HepG2 (cell line): ENCODE results near the gene PCIF1. TPM values are rescaled to one million over a fixed set of nuclear protein-coding genes. Genes with fewer than 3 reads are reported as not detected.

ENCODE experiments used
- AGO2 ChIP-seq: fragments of 200-400 bp; formaldehyde crosslinking; optimal IDR thresholded peaks from 2 replicates; pipeline ENCODE3; 2017; ENCODE audit warnings: mild to moderate bottlenecking, low read depth, low read length, moderate library complexity
- BRF2 ChIP-seq: sonication (generic); formaldehyde crosslinking; IDR thresholded peaks from 2 replicates; pipeline ENCODE4 v1.8.1; 2022; ENCODE audit warnings: mild to moderate bottlenecking, missing genetic modification reagents
- GRHL1 ChIP-seq: sonication (generic); formaldehyde crosslinking; conservative IDR thresholded peaks from 2 replicates; pipeline ENCODE4 v1.8.0; 2022; ENCODE audit warnings: missing genetic modification reagents
- KMT2B ChIP-seq: IDR thresholded peaks from 2 replicates; pipeline ENCODE4 v1.6.1; 2016; ENCODE audit warnings: missing genetic modification reagents, missing compliant biosample characterization
- MEIS1 ChIP-seq: sonication (generic); formaldehyde crosslinking; IDR thresholded peaks from 2 replicates; pipeline ENCODE4 v1.9.0; 2021; ENCODE audit warnings: mild to moderate bottlenecking, missing genetic modification reagents, moderate library complexity, borderline replicate concordance
- MTF1 ChIP-seq: sonication (generic); formaldehyde crosslinking; IDR thresholded peaks from 2 replicates; pipeline ENCODE4 v1.5.0; 2020; ENCODE audit warnings: missing genetic modification reagents
- POGZ ChIP-seq: sonication (generic); formaldehyde crosslinking; IDR thresholded peaks from 2 replicates; pipeline ENCODE4 v1.4.0; 2020; ENCODE audit warnings: mild to moderate bottlenecking, missing genetic modification reagents
- RCOR2 ChIP-seq: IDR thresholded peaks from 2 replicates; pipeline ENCODE4 v1.6.1; 2016; ENCODE audit warnings: missing biosample characterization, missing genetic modification reagents
- REL ChIP-seq: sonication (generic); formaldehyde crosslinking; conservative IDR thresholded peaks from 2 replicates; pipeline ENCODE4 v1.8.0; 2022; ENCODE audit warnings: mild to moderate bottlenecking, missing genetic modification reagents, moderate library complexity
- RFXAP ChIP-seq: sonication (generic); formaldehyde crosslinking; IDR thresholded peaks from 2 replicates; pipeline ENCODE4 v1.4.0; 2020; ENCODE audit warnings: missing genetic modification reagents, borderline replicate concordance
- SAFB2 ChIP-seq: sonication (generic); formaldehyde crosslinking; IDR thresholded peaks from 2 replicates; pipeline ENCODE4 v1.5.1; 2020; ENCODE audit warnings: missing genetic modification reagents, low read depth, mild to moderate bottlenecking, borderline replicate concordance
- SYNCRIP ChIP-seq: fragments of 200-400 bp; formaldehyde crosslinking; IDR thresholded peaks from 2 replicates; pipeline ENCODE4 v1.6.1; 2018; ENCODE audit warnings: mild to moderate bottlenecking, low read depth, low read length; ENCODE audit not compliant: insufficient read depth
- ZBTB14 ChIP-seq: sonication (generic); formaldehyde crosslinking; IDR thresholded peaks from 2 replicates; pipeline ENCODE4 v1.4.0; 2020; ENCODE audit warnings: missing genetic modification reagents
- ZBTB46 ChIP-seq: sonication (generic); formaldehyde crosslinking; IDR thresholded peaks from 2 replicates; pipeline ENCODE4 v1.4.0; 2020; ENCODE audit warnings: mild to moderate bottlenecking, missing genetic modification reagents, borderline replicate concordance
- ZNF121 ChIP-seq: sonication (generic); formaldehyde crosslinking; IDR thresholded peaks from 2 replicates; pipeline ENCODE4 v1.5.0; 2020; ENCODE audit warnings: mild to moderate bottlenecking, missing genetic modification reagents
- ZNF207 ChIP-seq: fragments of 450-650 bp; IDR thresholded peaks from 2 replicates; pipeline ENCODE4 v1.6.1; 2016; ENCODE audit warnings: antibody characterized with exemption, borderline replicate concordance
- ZNF235 ChIP-seq: sonication (generic); formaldehyde crosslinking; IDR thresholded peaks from 2 replicates; pipeline ENCODE4 v1.8.1; 2023; ENCODE audit warnings: mild to moderate bottlenecking, missing genetic modification reagents, borderline replicate concordance
- ZNF329 ChIP-seq: sonication (generic); formaldehyde crosslinking; IDR thresholded peaks from 2 replicates; pipeline ENCODE4 v1.9.0; 2021; ENCODE audit warnings: low read depth, mild to moderate bottlenecking, missing genetic modification reagents
- ZNF362 ChIP-seq: sonication (generic); formaldehyde crosslinking; IDR thresholded peaks from 2 replicates; pipeline ENCODE4 v1.4.0; 2020; ENCODE audit warnings: missing genetic modification reagents, mild to moderate bottlenecking, borderline replicate concordance
- ZNF691 ChIP-seq: sonication (generic); formaldehyde crosslinking; IDR thresholded peaks from 2 replicates; pipeline ENCODE4 v1.4.0; 2020; ENCODE audit warnings: missing genetic modification reagents, low read depth, mild to moderate bottlenecking, borderline replicate concordance
- ZNF781 ChIP-seq: sonication (generic); formaldehyde crosslinking; IDR thresholded peaks from 2 replicates; pipeline ENCODE4 v1.5.1; 2020; ENCODE audit warnings: borderline replicate concordance, mild to moderate bottlenecking, missing genetic modification reagents; ENCODE audit errors: not compliant biosample characterization
- ZNF879 ChIP-seq: sonication (generic); formaldehyde crosslinking; IDR thresholded peaks from 2 replicates; pipeline ENCODE4 v1.8.1; 2023; ENCODE audit warnings: missing genetic modification reagents
- polyA plus RNA-seq, 8 experiments: library from polyadenylated mRNA; depleted of rRNA in 3 of 8; stranded (reverse) in 7 of 8; unstranded in 1 of 8; fragments of >200 nt; fragmentation: Illumina TruSeq in 4 of 8; extraction: Trizol in 4 of 8; gene quantifications; 2 replicates each; pipeline versions ENCODE4 v1.2.1 to v1.2.3, GENCODE V29; 2011 to 2016; ENCODE audit warnings: low read depth in 4 of 8, missing spikeins in 1 of 8, mixed read lengths in 1 of 8; ENCODE audit not compliant: insufficient read depth in 1 of 8
- total RNA-seq, 5 experiments: library from RNA; depleted of rRNA; stranded (reverse); fragments of >200 nt; fragmentation: Illumina TruSeq; extraction: Trizol; gene quantifications; 2 replicates each; pipeline ENCODE4 v1.2.3, GENCODE V29; 2016; ENCODE audit warnings: low read depth in 1 of 5

The PCIF1 gene
- total and polyA plus RNA-seq, 2 of the 13 experiments (the other 11 are each of a cell fraction or from before 2014, with no cell fraction given), result 20.9 to 24.4 TPM

GRCh38 chr20:45971425-45971674 lies 36.9 kb downstream of the PCIF1 start (continued):
- TF ChIP-seq SYNCRIP (no peak), BRF2 (no peak; the same call in 1 of the 2 replicates), KMT2B (CRISPR knock-in tag) (no peak), POGZ (no peak; the same call in 1 of the 2 replicates), MTF1 (CRISPR knock-in tag) (no peak), REL (no peak), GRHL1 (no peak), ZNF691 (no peak), ZNF879 (CRISPR knock-in tag) (no peak), SAFB2 (CRISPR knock-in tag) (peak; percentile 99), ZBTB46 (CRISPR knock-in tag) (no peak), ZNF329 (CRISPR knock-in tag) (no peak), ZNF121 (peak; percentile 91), ZBTB14 (CRISPR knock-in tag) (no peak), ZNF781 (CRISPR knock-in tag) (no peak), RCOR2 (CRISPR knock-in tag) (peak; percentile 100), ZNF235 (CRISPR knock-in tag) (0 out of 2 replicates have a peak, but pooled peaks have one; percentile 7), ZNF362 (CRISPR knock-in tag) (no peak), RFXAP (CRISPR knock-in tag) (no peak), ZNF207 (no peak), AGO2 (no peak), MEIS1 (CRISPR knock-in tag) (no peak)
